Gastroesophageal sphincter (tissue), 4 donors: ENCODE measurements around the gene GNPTG. TPM values are rescaled to one million over a fixed set of nuclear protein-coding genes. Genes with fewer than 3 reads are reported as not detected.
A peak's percentile ranks its signal among the peaks of the same experiment; 100 is the strongest.

Experiments
- ATAC-seq: fragments of 150-250 bp; one replicate; pipeline ENCODE4 v1.9.1; 2016; ENCODE audit warnings: mild to moderate bottlenecking, moderate library complexity
- H3K27ac ChIP-seq, 4 donors: fragments of 200-600 bp; sonication (generic) in 3 of 4; 1 replicate in 3 of 4; 2 replicates in 1 of 4; pipeline ENCODE4 v1.5.1; 2016 to 2019
- H3K27me3 ChIP-seq: fragments of 200-600 bp; sonication (generic); one replicate; pipeline ENCODE4 v1.5.1; 2019
- H3K36me3 ChIP-seq, 2 donors: fragments of 200-600 bp; sonication (generic); one replicate each; pipeline ENCODE4 v1.5.1; 2019; ENCODE audit warnings: control low read depth in 1 of 2
- H3K4me1 ChIP-seq, 3 donors: fragments of 200-600 bp; sonication (generic); 1 replicate in 2 of 3; 2 replicates in 1 of 3; pipeline ENCODE4 v1.5.1; 2016 to 2019; ENCODE audit warnings: control low read depth in 2 of 3
- H3K4me3 ChIP-seq, 2 donors: fragments of 200-600 bp; sonication (generic); one replicate each; pipeline ENCODE4 v1.5.1; 2019; ENCODE audit warnings: mild to moderate bottlenecking in 1 of 2, moderate library complexity in 1 of 2
- H3K9me3 ChIP-seq, 3 donors: fragments of 200-600 bp; sonication (generic); one replicate each; pipeline ENCODE4 v1.5.1; 2017 to 2019; ENCODE audit warnings: control low read depth in 2 of 3
- EP300 ChIP-seq: sonication (generic); formaldehyde crosslinking; IDR thresholded peaks from one replicate; pipeline ENCODE4 v1.6.1; 2017; ENCODE audit warnings: antibody characterized with exemption, mild to moderate bottlenecking
- POLR2A ChIP-seq, 2 donors: fragments of 450-650 bp; IDR thresholded peaks; one replicate each; pipeline ENCODE4 v1.6.1; 2017; ENCODE audit warnings: antibody characterized with exemption in 2 of 2, mild to moderate bottlenecking in 2 of 2, moderate library complexity in 1 of 2
- POLR2AphosphoS5 ChIP-seq: sonication (generic); formaldehyde crosslinking; IDR thresholded peaks from one replicate; pipeline ENCODE4 v1.6.1; 2017; ENCODE audit warnings: antibody characterized with exemption
- WGBS, 2 donors: methylation state at CpG; one replicate each; pipeline ENCODE4 v1.1.5; 2018; ENCODE audit warnings: low coverage in 1 of 2; 5-methylcytosine and 5-hydroxymethylcytosine counted together
- total RNA-seq, 4 donors: library from RNA; depleted of rRNA; stranded (reverse); fragments of >200 nt; gene quantifications; one replicate each; pipeline ENCODE4 v1.1.0, GENCODE V29; 2016
- TF ChIP-seq, protein P1 (sequence below), 4 experiments: fragments of 200-600 bp in 2 of 4; fragments of 450-650 bp in 2 of 4; sonication (generic) in 1 of 4; IDR thresholded peaks; one replicate each; pipeline ENCODE4 v1.5.1; 2017 to 2019; ENCODE audit warnings: antibody characterized with exemption in 4 of 4, mild to moderate bottlenecking in 2 of 4, moderate library complexity in 2 of 4

The GNPTG gene
- total RNA-seq, 4 donors from 2014 or later, result 45.1 to 55.3 (median 50.5) TPM

DNA sequence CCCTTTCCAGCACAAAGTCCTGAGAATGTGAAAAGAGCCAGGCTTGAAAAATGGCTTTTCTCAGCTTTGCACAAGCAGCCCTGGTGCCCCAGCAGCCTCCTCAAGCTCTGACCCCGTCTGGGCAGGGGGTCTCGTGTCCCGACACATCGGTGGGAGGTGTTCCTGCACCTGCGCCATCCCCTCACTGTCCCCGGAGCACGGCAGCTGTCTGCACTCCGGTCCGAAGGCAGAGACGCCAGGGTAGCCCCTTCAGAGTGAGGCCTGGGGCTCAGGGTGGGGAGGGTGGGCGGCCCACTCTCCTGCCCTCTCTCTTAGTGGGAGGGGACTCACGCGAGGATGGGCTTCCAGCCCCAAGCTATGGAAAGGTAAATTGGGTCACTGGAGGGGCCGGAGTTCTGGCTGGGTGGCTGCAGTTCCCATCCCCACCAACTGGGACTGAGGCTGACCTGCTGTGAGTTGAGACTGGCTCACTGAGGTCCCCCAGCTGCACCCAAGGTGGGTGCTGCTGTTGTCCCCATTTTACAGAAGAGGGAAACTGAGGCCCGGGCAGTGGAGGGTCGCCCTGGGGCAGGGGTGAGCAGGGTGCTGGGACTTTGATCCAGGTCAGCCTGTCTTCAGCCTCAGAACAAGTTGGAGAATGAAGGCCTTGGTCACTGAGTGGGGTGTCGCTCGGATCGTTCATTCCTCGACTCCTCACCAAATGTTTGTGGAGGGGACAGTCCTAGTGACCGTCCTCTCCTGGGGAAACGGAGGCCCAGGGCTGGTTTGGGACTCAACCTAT lies 20.6 kb upstream of the GNPTG start:
- WGBS, 2 donors, result no CpG with 5 or more reads among the region's 22 CpGs
- peaks cover 0 to 10% (median 0%) of the 10 kb centered on the region in 3 donors for H3K9me3 ChIP-seq
- peaks cover 59% of the 10 kb centered on the region for H3K27me3 ChIP-seq
- no peak for ATAC-seq
- H3K4me1 ChIP-seq, result peaks cover 0 to 37% (median 26%) of the 10 kb centered on the region in 3 donors
- peak overlapping the region in 1 of 4 donors; percentile 31 for H3K27ac ChIP-seq
- H3K4me3 ChIP-seq, result peak overlapping the region in 1 of 2 donors; percentile 49
- TF ChIP-seq, protein P1, sequence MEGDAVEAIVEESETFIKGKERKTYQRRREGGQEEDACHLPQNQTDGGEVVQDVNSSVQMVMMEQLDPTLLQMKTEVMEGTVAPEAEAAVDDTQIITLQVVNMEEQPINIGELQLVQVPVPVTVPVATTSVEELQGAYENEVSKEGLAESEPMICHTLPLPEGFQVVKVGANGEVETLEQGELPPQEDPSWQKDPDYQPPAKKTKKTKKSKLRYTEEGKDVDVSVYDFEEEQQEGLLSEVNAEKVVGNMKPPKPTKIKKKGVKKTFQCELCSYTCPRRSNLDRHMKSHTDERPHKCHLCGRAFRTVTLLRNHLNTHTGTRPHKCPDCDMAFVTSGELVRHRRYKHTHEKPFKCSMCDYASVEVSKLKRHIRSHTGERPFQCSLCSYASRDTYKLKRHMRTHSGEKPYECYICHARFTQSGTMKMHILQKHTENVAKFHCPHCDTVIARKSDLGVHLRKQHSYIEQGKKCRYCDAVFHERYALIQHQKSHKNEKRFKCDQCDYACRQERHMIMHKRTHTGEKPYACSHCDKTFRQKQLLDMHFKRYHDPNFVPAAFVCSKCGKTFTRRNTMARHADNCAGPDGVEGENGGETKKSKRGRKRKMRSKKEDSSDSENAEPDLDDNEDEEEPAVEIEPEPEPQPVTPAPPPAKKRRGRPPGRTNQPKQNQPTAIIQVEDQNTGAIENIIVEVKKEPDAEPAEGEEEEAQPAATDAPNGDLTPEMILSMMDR (IDR thresholded peaks at IDR 0.05), result no peak
- TF ChIP-seq EP300, result no peak
- no peak for TF ChIP-seq POLR2A (IDR thresholded peaks at IDR 0.05)
- TF ChIP-seq POLR2AphosphoS5, result no peak
- peaks cover 0 to 17% of the 10 kb centered on the region in 2 donors for H3K36me3 ChIP-seq

DNA sequence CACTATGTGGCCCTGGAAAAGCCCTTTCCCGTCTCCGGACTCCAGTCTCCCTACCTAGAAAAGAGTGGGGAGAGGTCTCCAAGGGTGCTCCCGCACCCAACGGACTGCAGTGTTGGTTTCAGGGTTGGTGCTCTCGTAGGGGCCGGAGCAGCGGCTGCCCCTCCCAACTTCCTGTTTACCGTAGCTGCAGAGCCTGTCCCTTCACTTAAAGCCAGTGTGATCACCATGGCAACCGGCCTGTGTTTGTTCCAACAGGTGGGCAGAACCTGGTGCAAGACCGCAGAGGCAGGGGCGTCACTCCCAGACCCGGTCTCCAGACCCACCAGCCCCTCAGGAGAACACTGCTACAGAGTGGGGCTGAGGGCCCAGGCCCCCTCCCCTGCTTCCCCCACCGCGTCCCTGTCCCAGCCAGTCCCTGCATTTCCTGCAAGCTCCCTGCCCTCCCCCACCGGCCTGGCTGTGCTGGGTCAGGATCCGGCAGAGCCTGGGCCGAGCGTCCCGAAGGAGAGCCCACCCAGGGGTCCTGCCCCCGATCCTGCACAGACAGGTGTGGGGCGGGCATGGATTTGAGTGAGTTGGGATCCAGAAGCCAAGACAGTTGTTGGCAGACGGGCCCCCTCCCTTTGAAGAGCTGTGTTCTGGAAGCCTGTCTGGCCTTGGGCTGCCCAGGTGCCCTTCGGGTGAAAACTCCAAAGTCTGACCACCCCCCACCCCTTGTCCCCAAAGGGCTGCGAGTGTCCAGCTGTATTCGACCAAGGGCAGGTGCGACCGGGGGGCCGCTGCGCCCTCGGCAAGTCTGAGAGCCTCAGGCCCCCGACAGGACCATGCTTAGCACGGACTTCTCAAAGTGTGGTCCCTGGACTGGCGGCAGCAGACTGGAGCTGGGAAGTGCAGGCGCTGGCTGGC lies 19.8 kb upstream of the GNPTG start:
- Histone ChIP-seq H3K4me1 (peaks cover 0 to 37% (median 26%) of the 10 kb centered on the region in 3 donors), H3K27ac (peak overlapping the region in 1 of 4 donors; percentile 45), H3K36me3 (peaks cover 0 to 12% of the 10 kb centered on the region in 2 donors), H3K27me3 (peaks cover 67% of the 10 kb centered on the region), H3K4me3 (peak overlapping the region in 1 of 2 donors; percentile 49), H3K9me3 (peaks cover 0 to 10% (median 0%) of the 10 kb centered on the region in 3 donors)
- peak; percentile 34 for ATAC-seq
- WGBS, 2 donors, result 0 to 5% methylated on average over 4 to 6 of the region's 34 CpGs
- TF ChIP-seq, protein P1 (IDR thresholded peaks at IDR 0.05), result no peak
- TF ChIP-seq EP300 (no peak), POLR2AphosphoS5 (no peak), POLR2A (IDR thresholded peaks at IDR 0.05) (no peak)

DNA sequence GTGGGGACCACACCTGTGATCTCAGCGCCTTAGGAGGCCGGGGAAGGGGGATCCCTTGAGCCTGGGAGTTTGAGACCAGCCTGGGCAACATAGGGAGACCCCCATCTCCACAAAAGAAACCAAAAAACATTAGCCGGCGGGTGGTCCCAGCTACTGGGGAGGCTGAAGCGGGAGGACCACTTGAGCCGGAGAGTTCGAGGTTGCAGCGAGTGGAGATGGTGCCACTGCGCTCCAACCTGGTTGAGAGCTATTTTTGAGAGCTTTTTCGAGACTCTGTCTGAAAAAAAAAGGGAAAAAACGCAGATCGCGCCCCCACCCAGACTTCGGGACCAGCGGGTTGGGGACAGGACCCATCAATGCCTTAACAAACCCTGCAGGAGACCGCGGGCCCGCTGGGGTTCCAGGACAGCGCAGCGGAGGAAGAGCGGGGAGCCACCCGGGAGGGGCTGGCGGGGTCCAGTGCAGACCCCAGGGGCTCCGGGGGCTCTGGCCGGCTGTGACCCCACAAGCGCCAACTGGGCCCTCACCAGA lies 19.0 kb upstream of the GNPTG start:
- H3K27me3 ChIP-seq, result peaks cover 74% of the 10 kb centered on the region
- no peak for ATAC-seq
- WGBS, 2 donors, result 6 to 8% methylated on average over 8 to 9 of the region's 26 CpGs

DNA sequence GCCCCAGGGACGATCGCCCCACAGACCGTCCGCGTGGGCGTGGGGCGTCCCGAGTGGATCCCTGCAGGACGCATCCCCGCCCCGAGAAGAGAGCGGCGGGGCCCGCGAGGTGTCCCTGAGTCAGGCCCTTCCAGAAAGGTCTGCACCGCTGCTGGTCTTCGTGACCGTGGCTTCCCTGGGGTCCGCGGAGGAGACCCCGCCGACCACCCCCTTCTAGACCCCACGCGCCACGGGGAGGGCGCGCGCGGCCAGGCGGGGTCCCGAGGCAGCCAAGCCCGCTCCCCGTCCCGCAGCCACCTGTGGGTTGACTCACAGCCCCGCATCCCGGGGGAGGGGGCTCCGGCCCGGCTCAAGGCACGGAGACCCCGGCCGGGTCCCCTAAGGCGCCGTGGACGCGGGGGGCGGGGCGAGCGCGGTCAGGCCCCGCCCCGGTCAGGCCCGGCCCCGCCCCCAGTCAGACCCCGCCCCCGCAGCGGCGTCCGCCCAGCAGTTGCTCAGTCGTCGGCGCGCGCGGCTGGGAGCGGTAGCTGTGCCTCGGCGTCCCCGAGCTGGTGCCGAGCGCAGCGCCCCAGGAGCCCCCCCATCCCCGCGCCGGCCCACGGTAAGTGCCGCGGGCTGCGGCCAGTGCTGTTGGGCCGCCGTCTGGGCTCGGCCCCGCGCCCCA lies 18.4 kb upstream of the GNPTG start, which contains the start of gene BAIAP3:
Gene BAIAP3, plus strand, starts transcription at position 497 of the 664 bp plus-strand sequence. CDS start 4,905 bp downstream, outside the sequence.
- ATAC-seq, result peak; percentile 43
- no CpG with 5 or more reads among the region's 83 CpGs for WGBS, 2 donors
- TF ChIP-seq POLR2AphosphoS5 (no peak), POLR2A (IDR thresholded peaks at IDR 0.05) (no peak), EP300 (no peak)
- TF ChIP-seq, protein P1 (IDR thresholded peaks at IDR 0.05), result no peak

More for the DNA sequence above, 19.0 kb upstream of the GNPTG start:
- Histone ChIP-seq H3K27ac (peak overlapping the region in 1 of 4 donors; percentile 45), H3K4me3 (peak overlapping the region in 1 of 2 donors; percentile 49), H3K9me3 (peaks cover 0 to 10% (median 0%) of the 10 kb centered on the region in 3 donors), H3K4me1 (peaks cover 0 to 37% (median 26%) of the 10 kb centered on the region in 3 donors), H3K36me3 (peaks cover 0 to 6% of the 10 kb centered on the region in 2 donors)
- TF ChIP-seq, protein P1 (IDR thresholded peaks at IDR 0.05), result no peak
- TF ChIP-seq EP300, result no peak
- no peak for TF ChIP-seq POLR2AphosphoS5
- no peak for TF ChIP-seq POLR2A (IDR thresholded peaks at IDR 0.05)

More for the DNA sequence above, 18.4 kb upstream of the GNPTG start, which contains the start of gene BAIAP3:
- Histone ChIP-seq H3K27me3 (peaks cover 80% of the 10 kb centered on the region), H3K36me3 (peaks cover 0 to under 1% of the 10 kb centered on the region in 2 donors), H3K4me1 (peaks cover 0 to 37% (median 26%) of the 10 kb centered on the region in 3 donors), H3K27ac (peak within 1 kb of the TSS in 1 of 4 donors; percentile 45), H3K4me3 (peak within 1 kb of the TSS in 1 of 2 donors; percentile 49), H3K9me3 (peaks cover 0 to 10% (median 0%) of the 10 kb centered on the region in 3 donors)
